HG03521 (cell line): ENCODE measurements around the gene MYH9.

Experiments used
- ATAC-seq: cut with Tn5 transposase; IDR thresholded peaks from one replicate; pipeline ENCODE4 v1.9.1; 2021; ENCODE audit warnings: mild to moderate bottlenecking, moderate library complexity; ENCODE audit not compliant: unreplicated experiment

MYH9 gene

GRCh38 chr22:36369004-36369921 is 18.5 kb downstream of the MYH9 start:
- ATAC-seq = no peak

DNA sequence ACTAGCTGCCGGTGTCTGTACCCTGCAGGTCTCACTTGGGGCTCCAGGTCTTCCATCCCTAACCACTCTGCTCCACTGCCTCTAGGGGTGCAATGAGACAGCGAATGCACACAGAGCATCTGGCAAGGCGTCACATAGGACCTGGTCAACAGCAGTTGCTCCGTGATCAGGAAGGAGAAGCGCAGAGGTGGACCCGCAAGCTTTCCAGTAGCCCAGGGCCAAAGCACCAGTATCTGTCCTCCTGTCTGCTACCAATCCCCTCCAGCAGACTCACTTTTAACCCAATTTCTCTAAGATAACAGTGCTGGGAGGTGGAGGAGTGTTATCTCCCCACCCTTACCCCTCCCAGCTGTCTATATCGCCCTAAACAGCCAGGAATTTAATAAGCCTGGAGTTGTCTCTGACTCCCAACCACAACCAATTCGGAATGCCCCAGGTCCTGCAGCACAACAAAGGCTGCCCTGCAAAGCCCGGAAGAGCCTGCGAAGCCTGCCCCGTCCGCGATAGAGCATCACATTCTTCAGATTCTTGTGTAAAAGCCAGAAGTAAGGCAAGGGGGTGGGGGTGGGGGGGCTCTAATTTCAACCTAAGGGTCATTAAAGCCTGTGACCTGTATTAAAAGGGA is 19.3 kb downstream of the MYH9 start:
- no peak for ATAC-seq

DNA sequence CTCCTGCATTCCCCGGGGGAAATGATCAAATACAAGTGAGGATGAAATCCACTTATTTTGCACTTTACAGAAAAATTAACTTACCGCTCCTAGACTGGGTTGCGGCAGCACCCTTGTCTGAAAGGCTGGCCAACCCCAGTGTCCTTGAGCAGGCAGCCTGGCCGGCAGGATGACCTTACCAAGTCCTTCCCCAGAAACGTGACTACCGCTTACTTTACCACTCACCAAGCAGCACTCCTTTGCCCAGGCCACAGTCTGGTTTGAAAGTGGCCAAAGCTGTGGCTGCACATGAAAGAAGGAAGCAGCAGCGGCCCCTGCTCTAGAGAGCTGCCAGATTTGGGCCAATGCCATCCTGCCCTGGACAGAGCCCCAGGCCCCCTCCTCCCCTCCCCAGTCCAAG is 20.3 kb downstream of the MYH9 start:
- no peak for ATAC-seq

DNA sequence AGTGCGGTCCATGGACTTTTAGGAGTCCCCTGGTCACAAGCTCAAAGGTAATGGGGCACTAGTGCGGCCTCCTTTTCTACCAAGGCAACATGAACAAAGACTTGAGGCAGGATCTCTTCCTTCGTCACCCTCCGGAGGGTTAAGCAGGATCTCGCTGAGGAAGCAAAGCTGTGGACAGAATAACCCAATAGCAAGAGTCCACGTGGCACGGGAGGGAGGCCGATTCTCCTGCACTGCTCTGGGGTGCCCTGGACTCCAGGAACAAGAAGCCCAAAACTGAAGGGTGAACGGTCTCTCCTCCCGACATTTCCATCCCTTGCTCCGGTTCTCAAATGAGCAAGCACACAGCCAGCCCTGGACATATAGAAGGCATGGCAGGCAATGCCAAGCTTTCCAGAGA is 20.7 kb downstream of the MYH9 start:
- ATAC-seq = no peak

GRCh38 chr22:36366291-36366708 is 21.5 kb downstream of the MYH9 start:
- ATAC-seq = no peak

- ATAC-seq = no peak
Observed at GRCh38 chr22:36365020-36365411, 22.8 kb downstream of the MYH9 start.

DNA sequence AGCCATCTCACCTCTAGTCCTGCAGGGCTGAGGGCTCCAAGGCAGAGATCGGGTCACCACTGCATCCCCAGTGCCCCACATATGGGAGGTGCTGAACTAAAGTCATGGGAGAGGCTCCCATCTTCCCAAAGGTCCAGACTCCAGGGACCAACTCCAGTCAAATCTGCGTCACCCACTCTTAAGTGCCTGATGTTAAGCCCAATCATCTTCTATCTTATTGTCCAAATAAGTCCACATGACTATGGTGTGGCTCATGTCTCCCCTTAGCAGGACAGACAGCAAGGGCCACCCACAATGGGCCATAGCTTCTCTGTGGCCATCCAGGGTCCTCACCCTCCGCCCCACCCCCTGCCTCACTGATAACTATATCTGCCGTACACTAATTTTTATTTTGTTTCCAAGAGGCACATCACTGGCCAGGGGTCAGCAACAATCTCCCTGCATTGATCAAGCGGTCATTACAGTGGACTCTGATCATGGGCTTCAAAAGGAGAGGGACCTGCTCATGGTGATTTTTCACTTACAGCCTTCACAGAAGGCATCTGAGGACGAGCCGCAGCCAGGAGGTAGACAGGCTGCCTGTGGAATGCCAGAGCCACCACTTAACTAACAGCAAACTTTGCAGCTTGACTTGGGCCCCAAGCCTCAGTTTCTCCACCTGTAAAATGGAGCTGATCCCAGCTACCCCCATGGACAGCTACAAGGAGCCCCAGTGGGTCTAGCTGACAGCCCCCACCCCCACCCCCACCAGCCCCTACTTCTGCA is 23.3 kb downstream of the MYH9 start:
- ATAC-seq = no peak

DNA sequence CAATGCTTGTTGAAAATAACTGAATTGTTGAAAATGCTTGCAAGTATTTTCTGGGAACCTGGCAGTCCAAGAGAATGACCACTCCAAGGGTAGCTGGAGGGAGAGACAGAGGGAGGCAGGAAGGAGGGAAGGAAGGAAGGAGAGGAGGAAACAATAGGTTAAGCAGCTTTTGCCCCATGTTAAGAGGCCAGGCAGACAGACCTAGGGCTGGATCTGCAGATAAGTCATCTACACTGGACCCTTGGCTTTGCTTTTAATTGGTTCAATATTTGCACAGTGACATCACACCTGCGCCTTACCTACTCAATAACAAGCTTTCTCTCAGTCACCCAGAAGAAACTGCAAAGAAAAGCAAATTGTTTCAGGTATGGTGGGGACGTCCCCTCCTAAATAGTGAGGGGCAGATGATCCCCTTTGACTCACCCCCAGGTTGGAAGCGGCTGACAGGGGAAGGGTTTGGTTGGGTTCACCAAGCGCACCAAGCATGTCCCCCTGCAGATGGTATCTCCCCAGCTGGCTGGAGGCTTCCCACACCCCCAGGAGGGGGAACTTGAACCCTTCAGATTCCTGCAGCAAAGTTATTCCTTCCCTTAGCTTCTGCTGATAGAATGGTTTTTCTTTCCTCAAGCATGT is 24.3 kb downstream of the MYH9 start:
- ATAC-seq = no peak

- ATAC-seq = no peak
Observed at GRCh38 chr22:36362932-36363331, 24.8 kb downstream of the MYH9 start.

DNA sequence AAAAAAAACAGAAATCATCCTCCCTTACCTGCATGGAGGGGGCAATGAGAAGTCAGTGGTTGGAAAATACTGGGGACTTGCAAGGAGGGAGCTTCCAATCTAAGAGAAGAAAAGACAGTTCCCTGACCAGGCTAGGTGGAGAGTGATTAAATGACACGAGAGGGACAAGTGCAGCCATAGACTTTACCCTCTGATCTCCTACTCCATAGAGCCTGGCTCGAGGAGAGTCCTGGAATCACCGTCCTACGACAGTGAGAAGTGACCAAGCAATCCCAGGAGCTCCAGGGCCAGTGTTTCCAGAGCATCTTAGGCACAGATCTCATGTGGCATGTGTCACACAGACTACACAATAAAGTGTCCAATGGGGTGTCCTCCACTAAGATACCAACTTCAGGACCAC is 25.7 kb downstream of the MYH9 start:
- no peak for ATAC-seq

GRCh38 chr22:36360871-36361383 is 26.8 kb downstream of the MYH9 start:
- ATAC-seq = no peak

DNA sequence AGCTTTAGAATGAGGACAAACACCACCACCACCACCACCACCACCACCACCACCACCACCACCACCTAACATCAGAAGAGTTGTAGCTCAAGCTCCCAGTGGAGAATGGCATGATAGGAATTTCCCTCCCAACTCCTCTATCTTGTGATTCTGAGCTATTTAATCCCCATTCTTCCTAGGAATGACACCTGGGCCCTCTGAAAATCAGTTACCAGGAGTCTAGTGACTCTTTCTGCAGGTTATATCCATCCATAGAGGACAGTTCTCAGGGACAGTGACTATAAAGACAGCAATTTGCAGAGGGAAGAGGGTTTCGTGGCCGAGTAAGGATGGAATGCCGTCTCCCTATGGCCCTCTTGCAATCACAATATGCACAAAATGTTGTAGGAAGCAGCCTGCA is 27.8 kb downstream of the MYH9 start:
- ATAC-seq = no peak

GRCh38 chr22:36359470-36359996 is 28.2 kb downstream of the MYH9 start:
- no peak for ATAC-seq

DNA sequence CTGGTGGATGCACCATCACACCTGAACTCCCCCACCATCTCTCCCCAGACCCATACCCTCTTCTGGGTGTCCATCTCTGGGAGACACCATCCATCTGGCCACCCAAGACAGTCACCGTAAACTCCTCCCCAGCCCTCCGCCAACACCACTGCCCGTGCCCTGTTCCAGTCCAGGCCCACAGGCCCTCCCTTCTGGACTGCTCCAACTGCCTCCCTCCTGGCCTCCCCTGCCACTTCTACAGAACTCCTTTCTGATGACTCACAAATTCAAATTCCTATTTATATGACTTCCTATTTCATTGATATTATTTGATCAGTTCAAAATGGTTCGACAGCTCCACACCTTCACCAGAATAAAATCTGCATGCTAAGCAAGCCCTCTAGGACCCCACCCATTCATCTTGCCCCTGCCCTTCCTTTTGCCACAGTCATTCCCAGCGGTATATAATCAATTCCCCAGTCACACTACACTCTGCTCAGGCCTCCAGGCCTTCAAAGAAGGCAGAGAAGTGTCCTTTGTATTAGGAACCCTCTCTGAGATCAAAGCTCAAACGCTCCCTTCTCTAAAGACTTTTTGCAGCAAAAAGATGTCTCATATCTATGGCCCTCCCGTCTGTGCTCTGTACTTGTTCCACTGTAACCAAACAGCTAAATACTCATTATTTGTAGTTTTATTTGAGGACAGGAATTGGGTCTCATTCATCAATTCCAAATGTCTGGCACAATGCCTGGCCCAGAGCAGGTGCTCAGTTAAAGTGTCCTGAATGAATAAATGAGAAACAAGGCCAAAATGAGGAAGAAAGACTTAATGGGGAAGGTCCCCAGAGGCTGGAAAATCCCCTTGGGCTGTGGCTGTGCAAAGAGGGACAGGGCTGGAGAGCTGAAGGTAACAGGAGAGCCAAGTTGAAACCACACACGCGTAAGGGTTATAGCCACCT is 29.0 kb downstream of the MYH9 start:
- ATAC-seq = peak; percentile 43

- ATAC-seq = no peak
Observed at GRCh38 chr22:36356708-36357624, 30.8 kb downstream of the MYH9 start.

- ATAC-seq = no peak
Observed at GRCh38 chr22:36355894-36356293, 31.9 kb downstream of the MYH9 start.

DNA sequence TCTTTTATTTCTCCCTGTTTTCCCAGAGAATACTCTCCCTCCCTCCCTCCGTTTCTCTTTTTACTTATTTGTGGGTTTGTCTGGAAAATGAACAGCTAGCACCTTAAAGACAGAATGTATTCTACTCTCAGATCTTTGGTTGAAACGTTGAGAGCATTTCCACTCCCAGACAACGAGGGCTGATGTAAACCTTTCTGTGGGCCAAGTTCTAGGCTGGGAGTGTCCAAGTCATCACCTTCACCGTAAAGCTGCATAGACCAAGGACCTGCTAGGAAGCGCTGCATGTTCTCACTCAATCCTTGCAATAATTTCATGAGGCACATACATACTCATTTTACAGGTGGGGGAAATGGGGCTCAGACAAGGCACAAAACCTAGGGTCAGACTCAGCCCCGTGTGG is 32.4 kb downstream of the MYH9 start:
- no peak for ATAC-seq

- no peak for ATAC-seq
Observed at GRCh38 chr22:36352803-36353507, 34.8 kb downstream of the MYH9 start.
